Gastrocnemius medialis (tissue), 4 donors: ENCODE results near the gene TMEM163. TPM values are rescaled to one million over a fixed set of nuclear protein-coding genes. Genes with fewer than 3 reads are reported as not detected.

Source experiments
- ATAC-seq, 2 donors: fragments of 150-250 bp; one replicate each; pipeline ENCODE4 v1.9.1; 2016
- DNase-seq, 2 donors: peaks; one replicate each; pipeline ENCODE4 v3.0.0-alpha.2; 2019
- H3K27ac ChIP-seq, 4 donors: fragments of 200-600 bp; sonication (generic); 1 replicate in 1 of 4; 2 replicates in 3 of 4; pipeline ENCODE4 v1.5.1; 2016 to 2018; ENCODE audit warnings: mild to moderate bottlenecking in 2 of 4, moderate library complexity in 1 of 4
- H3K27me3 ChIP-seq, 3 donors: fragments of 200-600 bp; sonication (generic) in 2 of 3; 1 replicate in 1 of 3; 2 replicates in 2 of 3; pipeline versions ENCODE4 v1.5.1 to v1.6.0; 2016 to 2019; ENCODE audit warnings: mild to moderate bottlenecking in 1 of 3, moderate library complexity in 1 of 3
- H3K36me3 ChIP-seq, 2 donors: fragments of 200-600 bp; sonication (generic) in 1 of 2; one replicate each; pipeline ENCODE4 v1.5.1; 2017 to 2018
- H3K4me1 ChIP-seq, 2 donors: fragments of 200-600 bp; sonication (generic) in 1 of 2; one replicate each; pipeline ENCODE4 v1.5.1; 2016 to 2017; ENCODE audit warnings: mild to moderate bottlenecking in 2 of 2
- H3K4me3 ChIP-seq, 4 donors: fragments of 200-600 bp; sonication (generic) in 3 of 4; 1 replicate in 1 of 4; 2 replicates in 3 of 4; pipeline ENCODE4 v1.5.1; 2016 to 2019; ENCODE audit warnings: mild to moderate bottlenecking in 2 of 4
- H3K9me3 ChIP-seq, 3 donors: fragments of 200-600 bp; sonication (generic) in 2 of 3; 1 replicate in 1 of 3; 2 replicates in 2 of 3; pipeline ENCODE4 v1.5.1; 2016 to 2019
- POLR2A ChIP-seq, 2 donors: fragments of 450-650 bp; IDR thresholded peaks; one replicate each; pipeline ENCODE4 v1.6.1; 2017; ENCODE audit warnings: antibody characterized with exemption in 2 of 2, mild to moderate bottlenecking in 2 of 2, moderate library complexity in 2 of 2
- in situ Hi-C, 4 donors: fragments of 200-750 bp; cut with MboI; loops; one replicate each; pipeline versions ENCODE4 v1.15.0 to v1.8.0; 2017; ENCODE audit warnings: low sequenced_read_pairs in 4 of 4
- intact Hi-C: fragments of 100-400 bp; cut with DNase I; formaldehyde crosslinking; loops from one replicate; pipeline ENCODE4 v1.15.1; 2023; ENCODE audit warnings: low total_unique reads
- total RNA-seq, 4 donors: library from RNA; depleted of rRNA; stranded (reverse); fragments of >200 nt; gene quantifications; one replicate each; pipeline versions ENCODE4 v1.1.0 to v1.2.3, GENCODE V29; 2016
- TF ChIP-seq, protein P1 (sequence below), 5 experiments: fragments of 450-650 bp in 3 of 5; fragments of 200-600 bp in 2 of 5; sonication (generic) in 2 of 5; IDR thresholded peaks in 4 of 5; conservative IDR thresholded peaks in 1 of 5; 1 replicate in 4 of 5; 2 replicates in 1 of 5; pipeline ENCODE4 v1.5.1; 2016 to 2019; ENCODE audit warnings: antibody characterized with exemption in 5 of 5, mild to moderate bottlenecking in 3 of 5, moderate library complexity in 3 of 5

The TMEM163 gene
- total RNA-seq, 4 donors from 2014 or later, result not detected

- no peaks in the 10 kb centered on the region for H3K36me3 ChIP-seq
- no peaks in the 10 kb centered on the region for H3K27me3 ChIP-seq
- in situ Hi-C loops (no loop called here), intact Hi-C loops (no loop called here)
- DNase-seq (no peak), ATAC-seq (no peak)
- H3K9me3 ChIP-seq, result no peaks in the 10 kb centered on the region
- H3K4me1 ChIP-seq, result no peaks in the 10 kb centered on the region
- no peak overlapping the region for H3K4me3 ChIP-seq
- TF ChIP-seq, protein P1, sequence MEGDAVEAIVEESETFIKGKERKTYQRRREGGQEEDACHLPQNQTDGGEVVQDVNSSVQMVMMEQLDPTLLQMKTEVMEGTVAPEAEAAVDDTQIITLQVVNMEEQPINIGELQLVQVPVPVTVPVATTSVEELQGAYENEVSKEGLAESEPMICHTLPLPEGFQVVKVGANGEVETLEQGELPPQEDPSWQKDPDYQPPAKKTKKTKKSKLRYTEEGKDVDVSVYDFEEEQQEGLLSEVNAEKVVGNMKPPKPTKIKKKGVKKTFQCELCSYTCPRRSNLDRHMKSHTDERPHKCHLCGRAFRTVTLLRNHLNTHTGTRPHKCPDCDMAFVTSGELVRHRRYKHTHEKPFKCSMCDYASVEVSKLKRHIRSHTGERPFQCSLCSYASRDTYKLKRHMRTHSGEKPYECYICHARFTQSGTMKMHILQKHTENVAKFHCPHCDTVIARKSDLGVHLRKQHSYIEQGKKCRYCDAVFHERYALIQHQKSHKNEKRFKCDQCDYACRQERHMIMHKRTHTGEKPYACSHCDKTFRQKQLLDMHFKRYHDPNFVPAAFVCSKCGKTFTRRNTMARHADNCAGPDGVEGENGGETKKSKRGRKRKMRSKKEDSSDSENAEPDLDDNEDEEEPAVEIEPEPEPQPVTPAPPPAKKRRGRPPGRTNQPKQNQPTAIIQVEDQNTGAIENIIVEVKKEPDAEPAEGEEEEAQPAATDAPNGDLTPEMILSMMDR (IDR thresholded peaks at IDR 0.05 in 4 of 5, conservative IDR thresholded peaks at IDR 0.05 in 1 of 5), result no peak
- no peak for TF ChIP-seq POLR2A (IDR thresholded peaks at IDR 0.05)
- H3K27ac ChIP-seq, result no peak overlapping the region
These were observed 35.2 kb downstream of the TMEM163 start for GRCh38 chr2:134683561-134684112.

GRCh38 chr2:134682726-134683125 lies 36.1 kb downstream of the TMEM163 start:
- in situ Hi-C loops (no loop called here), intact Hi-C loops (no loop called here)
- no peaks in the 10 kb centered on the region for H3K36me3 ChIP-seq
- H3K4me1 ChIP-seq, result no peaks in the 10 kb centered on the region
- no peak overlapping the region for H3K4me3 ChIP-seq
- no peak for ATAC-seq
- H3K27ac ChIP-seq, result no peak overlapping the region
- DNase-seq, result no peak
- H3K27me3 ChIP-seq, result no peaks in the 10 kb centered on the region
- no peaks in the 10 kb centered on the region for H3K9me3 ChIP-seq
- TF ChIP-seq, protein P1 (IDR thresholded peaks at IDR 0.05 in 4 of 5, conservative IDR thresholded peaks at IDR 0.05 in 1 of 5), result no peak
- TF ChIP-seq POLR2A (IDR thresholded peaks at IDR 0.05), result no peak

DNA sequence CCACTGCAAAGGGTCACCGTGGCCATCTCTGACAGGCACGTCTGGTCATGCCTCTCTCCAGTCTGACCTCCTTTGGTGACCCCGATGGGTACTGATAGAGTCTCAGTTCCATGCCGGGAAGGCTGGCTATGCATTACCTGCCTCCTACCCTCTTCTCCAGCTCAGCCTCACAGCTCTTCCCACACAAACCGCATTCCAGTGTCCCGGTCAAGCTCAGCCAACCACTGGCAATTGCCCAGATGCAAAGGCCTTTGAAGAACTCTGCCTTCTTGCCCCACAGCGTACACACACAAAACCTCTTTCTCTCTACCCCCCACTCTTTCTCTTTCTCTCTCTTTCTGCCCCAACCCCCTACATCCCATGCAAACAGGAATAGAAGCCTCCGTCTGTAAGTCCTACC lies 37.6 kb downstream of the TMEM163 start:
- no peaks in the 10 kb centered on the region for H3K9me3 ChIP-seq
- no peaks in the 10 kb centered on the region for H3K4me1 ChIP-seq
- DNase-seq (no peak), ATAC-seq (no peak)
- intact Hi-C loops (no loop called here), in situ Hi-C loops (no loop called here)
- TF ChIP-seq POLR2A (IDR thresholded peaks at IDR 0.05), result no peak
- TF ChIP-seq, protein P1 (IDR thresholded peaks at IDR 0.05 in 4 of 5, conservative IDR thresholded peaks at IDR 0.05 in 1 of 5), result no peak
- no peak overlapping the region for H3K27ac ChIP-seq
- no peaks in the 10 kb centered on the region for H3K27me3 ChIP-seq
- no peaks in the 10 kb centered on the region for H3K36me3 ChIP-seq
- no peak overlapping the region for H3K4me3 ChIP-seq

- H3K36me3 ChIP-seq, result no peaks in the 10 kb centered on the region
- TF ChIP-seq, protein P1 (IDR thresholded peaks at IDR 0.05 in 4 of 5, conservative IDR thresholded peaks at IDR 0.05 in 1 of 5), result no peak
- TF ChIP-seq POLR2A (IDR thresholded peaks at IDR 0.05), result no peak
- no peaks in the 10 kb centered on the region for H3K4me1 ChIP-seq
- no peaks in the 10 kb centered on the region for H3K27me3 ChIP-seq
- H3K9me3 ChIP-seq, result no peaks in the 10 kb centered on the region
- DNase-seq, result no peak
- no peak for ATAC-seq
- intact Hi-C loops (no loop called here), in situ Hi-C loops (no loop called here)
- no peak overlapping the region for H3K27ac ChIP-seq
- H3K4me3 ChIP-seq, result no peak overlapping the region
These were observed 39.1 kb downstream of the TMEM163 start for GRCh38 chr2:134679745-134680144.

GRCh38 chr2:134679294-134679693 lies 39.5 kb downstream of the TMEM163 start:
- H3K27me3 ChIP-seq, result no peaks in the 10 kb centered on the region
- TF ChIP-seq, protein P1 (IDR thresholded peaks at IDR 0.05 in 4 of 5, conservative IDR thresholded peaks at IDR 0.05 in 1 of 5), result no peak
- TF ChIP-seq POLR2A (IDR thresholded peaks at IDR 0.05), result no peak
- H3K27ac ChIP-seq, result no peak overlapping the region
- H3K9me3 ChIP-seq, result no peaks in the 10 kb centered on the region
- no peak for DNase-seq
- ATAC-seq, result no peak
- H3K4me1 ChIP-seq, result no peaks in the 10 kb centered on the region
- H3K36me3 ChIP-seq, result no peaks in the 10 kb centered on the region
- intact Hi-C loops, result no loop called here
- no peak overlapping the region for H3K4me3 ChIP-seq
- in situ Hi-C loops, result no loop called here
